GM18873 (cell line): ENCODE measurements around the gene PBX4.
"Not testable (repeated sequence)": the region's sequence is repeated elsewhere in the genome, so short reads cannot be mapped to it uniquely, and the experiment has no call there.

Experiments
- ATAC-seq: cut with Tn5 transposase; IDR thresholded peaks from one replicate; pipeline ENCODE4 v1.9.1; 2021; ENCODE audit warnings: mild to moderate bottlenecking, moderate library complexity, moderate number of reproducible peaks; ENCODE audit not compliant: unreplicated experiment, low FRiP score

Gene PBX4

GRCh38 chr19:19628501-19629134 lies 10.1 kb upstream of the PBX4 start:
- ATAC-seq = no peak

GRCh38 chr19:19627621-19628500 lies 9.4 kb upstream of the PBX4 start, which contains the start of gene LPAR2:
Gene LPAR2 (minus strand): TSS chr19:19628220. CDS start chr19:19627275, 945 bp downstream.
- no peak for ATAC-seq

GRCh38 chr19:19626516-19627472 lies 8.3 kb upstream of the PBX4 start:
- ATAC-seq = no peak

GRCh38 chr19:19624032-19624570 lies 5.6 kb upstream of the PBX4 start:
- ATAC-seq = no peak

GRCh38 chr19:19623383-19623782 lies 4.9 kb upstream of the PBX4 start:
- no peak for ATAC-seq

- ATAC-seq = no peak
Measured at GRCh38 chr19:19619849-19620210, 1.3 kb upstream of the PBX4 start.

GRCh38 chr19:19619181-19619848 lies 828 bp upstream of the PBX4 start:
- ATAC-seq = no peak

GRCh38 chr19:19615086-19615485 lies 3.4 kb downstream of the PBX4 start:
- no peak for ATAC-seq

- ATAC-seq = no peak
Measured at GRCh38 chr19:19613506-19613905, 5.0 kb downstream of the PBX4 start.

GRCh38 chr19:19610376-19611202 lies 7.9 kb downstream of the PBX4 start:
- no peak for ATAC-seq

- ATAC-seq = not testable (repeated sequence)
Measured at GRCh38 chr19:19606686-19607085, 11.8 kb downstream of the PBX4 start.

- ATAC-seq = no peak
Measured at GRCh38 chr19:19606021-19606420, 12.5 kb downstream of the PBX4 start.

- no peak for ATAC-seq
Measured at GRCh38 chr19:19602713-19603324, 15.7 kb downstream of the PBX4 start.

GRCh38 chr19:19602136-19602712 lies 16.3 kb downstream of the PBX4 start:
- no peak for ATAC-seq

GRCh38 chr19:19600793-19601330 lies 17.6 kb downstream of the PBX4 start:
- ATAC-seq = no peak

GRCh38 chr19:19598728-19599451 lies 19.6 kb downstream of the PBX4 start:
- ATAC-seq = peak; percentile 29

GRCh38 chr19:19597809-19598306 lies 20.6 kb downstream of the PBX4 start:
- ATAC-seq = peak; percentile 69
